Gastroesophageal sphincter (tissue), 3 donors: ENCODE measurements around the gene SMURF1.

Experiments used
- CTCF ChIP-seq, 4 experiments: fragments of 200-600 bp in 2 of 4; fragments of 450-650 bp in 2 of 4; sonication (generic) in 1 of 4; IDR thresholded peaks; one replicate each; pipeline ENCODE4 v1.5.1; 2017 to 2019; ENCODE audit warnings: antibody characterized with exemption in 4 of 4, mild to moderate bottlenecking in 2 of 4, moderate library complexity in 2 of 4
- EP300 ChIP-seq: sonication (generic); formaldehyde crosslinking; IDR thresholded peaks from one replicate; pipeline ENCODE4 v1.6.1; 2017; ENCODE audit warnings: antibody characterized with exemption, mild to moderate bottlenecking
- POLR2A ChIP-seq, 2 donors: fragments of 450-650 bp; IDR thresholded peaks; one replicate each; pipeline ENCODE4 v1.6.1; 2017; ENCODE audit warnings: antibody characterized with exemption in 2 of 2, mild to moderate bottlenecking in 2 of 2, moderate library complexity in 1 of 2
- POLR2AphosphoS5 ChIP-seq: sonication (generic); formaldehyde crosslinking; IDR thresholded peaks from one replicate; pipeline ENCODE4 v1.6.1; 2017; ENCODE audit warnings: antibody characterized with exemption

GRCh38 chr7:99038086-99038855, 105.6 kb downstream of the SMURF1 start:
- no peak for TF ChIP-seq EP300
- TF ChIP-seq CTCF (IDR thresholded peaks at IDR 0.05) = no peak
- TF ChIP-seq POLR2AphosphoS5 = no peak
- no peak for TF ChIP-seq POLR2A (IDR thresholded peaks at IDR 0.05)
